Liver (tissue), 3 donors: ENCODE data around the gene PYROXD2.

ENCODE experiments used
- CTCF ChIP-seq: fragments of 150-350 bp; IDR thresholded peaks from 2 replicates; pipeline ENCODE4 v1.5.1; 2017; ENCODE audit warnings: improper control_type of control experiment, low read depth, low read length; ENCODE audit not compliant: missing input control
- MAX ChIP-seq: IDR thresholded peaks from 2 replicates; pipeline ENCODE4 v1.6.1; 2016; ENCODE audit warnings: antibody characterized with exemption
- RXRA ChIP-seq, 2 donors: IDR thresholded peaks; 2 replicates each; pipeline ENCODE4 v1.6.1; 2017 to 2018; ENCODE audit warnings: antibody characterized with exemption in 2 of 2, mild to moderate bottlenecking in 1 of 2
- ZBTB33 ChIP-seq: IDR thresholded peaks from 2 replicates; pipeline ENCODE4 v1.6.1; 2016; ENCODE audit warnings: antibody characterized with exemption
- donor health status: healthy.
- donor health status: healthy.

GRCh38 chr10:98420786-98421185 lies 5.8 kb upstream of the PYROXD2 start:
- TF ChIP-seq CTCF (no peak), MAX (no peak), RXRA (IDR thresholded peaks at IDR 0.05) (peak; percentile 99), ZBTB33 (no peak)
